ENCODE data around the gene FHAD1. TPM values are rescaled to one million over a fixed set of nuclear protein-coding genes. Genes with fewer than 3 reads are reported as not detected.

FHAD1 gene
- total and polyA plus RNA-seq, 9 of the 15 experiments (the other 6 are each of a cell fraction or from before 2014, with no cell fraction given), result 0.32 to 2.1 (median 1.5) TPM; not detected in 1

GRCh38 chr1:15406614-15407559, 159.9 kb downstream of the FHAD1 start:
- intact Hi-C loops (cut with micrococcal nuclease) (no loop called here), in situ Hi-C loops (cut with MboI) (no loop called here)
- POLR2A ChIA-PET, result no interaction called here
- Histone ChIP-seq H2AFZ (ENCODE audit: low read depth, low read length) (no peak overlapping the region), H3K36me3 (ENCODE audit: control insufficient read depth, insufficient read depth, low read length) (no peaks in the 10 kb centered on the region), H3K27me3 (ENCODE audit: control insufficient read depth in 2 of 2, insufficient read depth in 2 of 2, low read length in 2 of 2) (peaks cover 3 to 14% of the 10 kb centered on the region in 2 experiments; a peak in 4 of 5 replicates), H3K9ac (ENCODE audit: insufficient read depth in 1 of 2, low read depth in 2 of 2, low read length in 2 of 2) (no peak overlapping the region), H3K27ac (ENCODE audit: extremely low read depth, low read depth, low read length) (no peak overlapping the region), H3K9me1 (ENCODE audit: control insufficient read depth, insufficient read depth, low read length) (no peaks in the 10 kb centered on the region), H4K20me1 (replicated peaks; ENCODE audit: control insufficient read depth, insufficient read depth, low read length) (peaks cover 8% of the 10 kb centered on the region), H3K4me3 (no peak overlapping the region), H3K4me1 (replicated peaks in 1 of 2; ENCODE audit: control insufficient read depth in 2 of 2, insufficient read depth in 2 of 2, low read length in 2 of 2) (peaks cover 17 to 30% of the 10 kb centered on the region in 2 experiments; a peak in 4 of 5 replicates), H3K79me2 (ENCODE audit: control insufficient read depth, insufficient read depth, low read length) (peaks cover 19% of the 10 kb centered on the region), H3K4me2 (ENCODE audit: insufficient read depth, low read length) (no peak overlapping the region), H3K9me3 (replicated peaks; ENCODE audit: control insufficient read depth, insufficient read depth, low read depth, low read length) (no peaks in the 10 kb centered on the region)
- 11% methylated on average over 10 of the region's 11 CpGs for WGBS (ENCODE audit: insufficient coverage, low coverage, missing lambda C conversion rate)
- FAIRE-seq (no peak), ATAC-seq (no peak), DNase-seq (ENCODE audit: extremely low read depth in 1 of 4, low spot score in 3 of 4) (no peak)
- CTCF ChIA-PET (ENCODE audit: low intra/inter-chr PET ratio), result interaction anchor here (0.6 kb wide), 1 partner anchor 117 kb away, joined by 3 read pairs; the partner anchor contains the start of gene CASP9
- no TSS peak for BruUV-seq (replicated peaks)
- TF ChIP-seq YBX1 (IDR thresholded peaks at IDR 0.05) (no peak), TOE1 (IDR thresholded peaks at IDR 0.05; ENCODE audit: borderline replicate concordance) (no peak), TOE1 (CRISPR knock-in tag; IDR thresholded peaks at IDR 0.05; ENCODE audit: borderline replicate concordance, low read depth) (no peak), GTF2B (IDR thresholded peaks at IDR 0.05; ENCODE audit: extremely low read depth, insufficient read length) (no peak), NONO (IDR thresholded peaks at IDR 0.05; ENCODE audit: low read depth in 2 of 2, low read length in 1 of 2) (no peak), ZNF408 (CRISPR knock-in tag; IDR thresholded peaks at IDR 0.05; ENCODE audit: low read depth) (no peak), PHF20 (IDR thresholded peaks at IDR 0.05; ENCODE audit: partially characterized antibody) (no peak), FIP1L1 (IDR thresholded peaks at IDR 0.05; ENCODE audit: low read depth, low read length, poor library complexity, severe bottlenecking) (no peak), MXD1 (CRISPR knock-in tag; IDR thresholded peaks at IDR 0.05; ENCODE audit: borderline replicate concordance, poor library complexity, severe bottlenecking) (no peak), ZBTB5 (IDR thresholded peaks at IDR 0.05) (no peak)
- TF ChIP-seq, protein P1, sequence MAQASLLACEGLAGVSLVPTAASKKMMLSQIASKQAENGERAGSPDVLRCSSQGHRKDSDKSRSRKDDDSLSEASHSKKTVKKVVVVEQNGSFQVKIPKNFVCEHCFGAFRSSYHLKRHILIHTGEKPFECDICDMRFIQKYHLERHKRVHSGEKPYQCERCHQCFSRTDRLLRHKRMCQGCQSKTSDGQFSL (CRISPR knock-in tag; IDR thresholded peaks at IDR 0.05), result no peak
- TF ChIP-seq, protein P1 (tag; IDR thresholded peaks at IDR 0.05), result no peak
- TF ChIP-seq, protein P2, sequence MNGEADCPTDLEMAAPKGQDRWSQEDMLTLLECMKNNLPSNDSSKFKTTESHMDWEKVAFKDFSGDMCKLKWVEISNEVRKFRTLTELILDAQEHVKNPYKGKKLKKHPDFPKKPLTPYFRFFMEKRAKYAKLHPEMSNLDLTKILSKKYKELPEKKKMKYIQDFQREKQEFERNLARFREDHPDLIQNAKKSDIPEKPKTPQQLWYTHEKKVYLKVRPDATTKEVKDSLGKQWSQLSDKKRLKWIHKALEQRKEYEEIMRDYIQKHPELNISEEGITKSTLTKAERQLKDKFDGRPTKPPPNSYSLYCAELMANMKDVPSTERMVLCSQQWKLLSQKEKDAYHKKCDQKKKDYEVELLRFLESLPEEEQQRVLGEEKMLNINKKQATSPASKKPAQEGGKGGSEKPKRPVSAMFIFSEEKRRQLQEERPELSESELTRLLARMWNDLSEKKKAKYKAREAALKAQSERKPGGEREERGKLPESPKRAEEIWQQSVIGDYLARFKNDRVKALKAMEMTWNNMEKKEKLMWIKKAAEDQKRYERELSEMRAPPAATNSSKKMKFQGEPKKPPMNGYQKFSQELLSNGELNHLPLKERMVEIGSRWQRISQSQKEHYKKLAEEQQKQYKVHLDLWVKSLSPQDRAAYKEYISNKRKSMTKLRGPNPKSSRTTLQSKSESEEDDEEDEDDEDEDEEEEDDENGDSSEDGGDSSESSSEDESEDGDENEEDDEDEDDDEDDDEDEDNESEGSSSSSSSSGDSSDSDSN (IDR thresholded peaks at IDR 0.05; ENCODE audit: borderline replicate concordance in 1 of 2, low read depth in 2 of 2, low read length in 2 of 2), result no peak

Data from K562 (cell line).